ENCODE measurements around the gene RHOT1. TPM values are rescaled to one million over a fixed set of nuclear protein-coding genes. Genes with fewer than 3 reads are reported as not detected.
"Not testable (repeated sequence)": the region's sequence is repeated elsewhere in the genome, so short reads cannot be mapped to it uniquely, and the experiment has no call there.

The RHOT1 gene
- total and polyA plus RNA-seq, 2 donors (not counting 3 experiments of a cell fraction or from before 2014, with no cell fraction given): 23.5 to 28.8 TPM

- H3K36me3 ChIP-seq (ENCODE audit: control insufficient read depth in 2 of 2, extremely low read depth in 1 of 2, insufficient read depth in 2 of 2, low read length in 2 of 2); H3K9me1 ChIP-seq (replicated peaks; ENCODE audit: control insufficient read depth, extremely low read depth, insufficient read depth, low read length); dilution Hi-C loops (cut with MboI; ENCODE audit: extremely low pct_ligation_motif_present, low sequenced_read_pairs); CTCF ChIA-PET; H4K20me1 ChIP-seq (replicated peaks; ENCODE audit: control insufficient read depth, extremely low read depth, insufficient read depth, low read length); POLR2A ChIA-PET; H3K79me2 ChIP-seq (ENCODE audit: control insufficient read depth, insufficient read depth, low read length); H3K4me2 ChIP-seq (ENCODE audit: insufficient read depth, low read length); H3K27me3 ChIP-seq (ENCODE audit: control insufficient read depth in 2 of 2, insufficient read depth in 2 of 2, low read length in 2 of 2); H3K9ac ChIP-seq (replicated peaks; ENCODE audit: extremely low read depth, insufficient read depth, low read length); intact Hi-C loops (cut with micrococcal nuclease); FAIRE-seq; DNase-seq (ENCODE audit: low read depth, low spot score); H3K27ac ChIP-seq (ENCODE audit: insufficient read depth, low read depth, low read length); BruUV-seq (replicated peaks); H2AFZ ChIP-seq (ENCODE audit: low read depth, low read length); H3K9me3 ChIP-seq (replicated peaks; ENCODE audit: control insufficient read depth, insufficient read depth, low read length); H3K4me3 ChIP-seq (replicated peaks in 1 of 3; ENCODE audit: insufficient read depth in 1 of 3, low read depth in 1 of 3, low read length in 3 of 3): not testable (repeated sequence)
- H3K4me1 ChIP-seq (ENCODE audit: control insufficient read depth, extremely low read depth, insufficient read depth, low read length): peaks cover 14% of the 10 kb centered on the region
These were observed 35.1 kb upstream of the RHOT1 start for GRCh38 chr17:32107194-32107593.

GRCh38 chr17:32110596-32110995 lies 31.7 kb upstream of the RHOT1 start:
- no peaks in the 10 kb centered on the region for H3K36me3 ChIP-seq (ENCODE audit: control insufficient read depth in 2 of 2, extremely low read depth in 1 of 2, insufficient read depth in 2 of 2, low read length in 2 of 2)
- dilution Hi-C loops (cut with MboI; ENCODE audit: extremely low pct_ligation_motif_present, low sequenced_read_pairs) (no loop called here), intact Hi-C loops (cut with micrococcal nuclease) (no loop called here)
- BruUV-seq (replicated peaks): no TSS peak
- peaks cover 9% of the 10 kb centered on the region for H3K4me1 ChIP-seq (ENCODE audit: control insufficient read depth, extremely low read depth, insufficient read depth, low read length)
- TF ChIP-seq POLR2A (IDR thresholded peaks at IDR 0.05; ENCODE audit: low read depth, low read length): no peak
- TF ChIP-seq FOS (IDR thresholded peaks at IDR 0.05; ENCODE audit: borderline replicate concordance, insufficient read depth, low read length): no peak
- TF ChIP-seq JUN (IDR thresholded peaks at IDR 0.05; ENCODE audit: borderline replicate concordance, insufficient read depth, insufficient read length, low read depth): no peak
- TF ChIP-seq GATA2 (IDR thresholded peaks at IDR 0.05; ENCODE audit: insufficient read depth, insufficient read length, low read depth, low read length): no peak
- TF ChIP-seq MYC (IDR thresholded peaks at IDR 0.05; ENCODE audit: low read depth, low read length): no peak
- no peak for TF ChIP-seq CTCF (IDR thresholded peaks at IDR 0.05; ENCODE audit: extremely low read depth in 1 of 2, insufficient read depth in 1 of 2, low read depth in 1 of 2, low read length in 2 of 2)
- no peak for TF ChIP-seq MAX (IDR thresholded peaks at IDR 0.05; ENCODE audit: insufficient read depth, insufficient read length)
- no peak for TF ChIP-seq POLR2AphosphoS5 (IDR thresholded peaks at IDR 0.05; ENCODE audit: insufficient read depth, low read depth, low read length)
- no peak for TF ChIP-seq EZH2 (IDR thresholded peaks at IDR 0.05; ENCODE audit: borderline replicate concordance, low read depth, low read length, severe bottlenecking)
- no peaks in the 10 kb centered on the region for H4K20me1 ChIP-seq (replicated peaks; ENCODE audit: control insufficient read depth, extremely low read depth, insufficient read depth, low read length)
- no peaks in the 10 kb centered on the region for H3K27me3 ChIP-seq (ENCODE audit: control insufficient read depth in 2 of 2, insufficient read depth in 2 of 2, low read length in 2 of 2)
- ChIA-PET POLR2A (no interaction called here), CTCF (interaction anchor here (1.0 to 3.1 kb wide), 8 partner anchors 8 to 121 kb away, joined by 3 to 16 read pairs (median 4); partner anchors contain the start of gene LRRC37B)
- no peaks in the 10 kb centered on the region for H3K79me2 ChIP-seq (ENCODE audit: control insufficient read depth, insufficient read depth, low read length)
- DNase-seq (ENCODE audit: low read depth, low spot score): no peak
- no peak overlapping the region for H3K4me3 ChIP-seq (replicated peaks in 1 of 3; ENCODE audit: insufficient read depth in 1 of 3, low read depth in 1 of 3, low read length in 3 of 3)
- no peak for FAIRE-seq
- H2AFZ ChIP-seq (ENCODE audit: low read depth, low read length): peak overlapping the region; percentile 91
- H3K4me2 ChIP-seq (ENCODE audit: insufficient read depth, low read length): peak overlapping the region; percentile 14
- no peaks in the 10 kb centered on the region for H3K9me1 ChIP-seq (replicated peaks; ENCODE audit: control insufficient read depth, extremely low read depth, insufficient read depth, low read length)
- H3K27ac ChIP-seq (ENCODE audit: insufficient read depth, low read depth, low read length): no peak overlapping the region
- no peaks in the 10 kb centered on the region for H3K9me3 ChIP-seq (replicated peaks; ENCODE audit: control insufficient read depth, insufficient read depth, low read length)
- no peak overlapping the region for H3K9ac ChIP-seq (replicated peaks; ENCODE audit: extremely low read depth, insufficient read depth, low read length)

All from endothelial cell of umbilical vein (primary cell).